IPS-18c (cell line): Measurements from ENCODE around the gene MLANA.

Experiments used
- H3K4me3 ChIP-seq: 2 replicates; pipeline ENCODE4 v1.7.0; 2013; ENCODE audit warnings: low read depth, mild to moderate bottlenecking, low read length, moderate library complexity; ENCODE audit not compliant: insufficient read depth
- H3K9me3 ChIP-seq: one replicate; pipeline ENCODE4 v1.6.1; 2013; ENCODE audit warnings: mild to moderate bottlenecking, low read length, moderate library complexity; ENCODE audit not compliant: control insufficient read depth, insufficient read depth

Gene MLANA

GRCh38 chr9:5922192-5922591 lies 31.5 kb downstream of the MLANA start:
- no peaks in the 10 kb centered on the region for H3K9me3 ChIP-seq
- no peak overlapping the region for H3K4me3 ChIP-seq

GRCh38 chr9:5931657-5932056 lies 41.0 kb downstream of the MLANA start:
- Histone ChIP-seq H3K4me3 (no peak overlapping the region), H3K9me3 (no peaks in the 10 kb centered on the region)

- H3K9me3 ChIP-seq, result no peaks in the 10 kb centered on the region
- H3K4me3 ChIP-seq, result no peak overlapping the region
These were observed 47.8 kb downstream of the MLANA start for GRCh38 chr9:5938449-5938848.

- H3K4me3 ChIP-seq, result no peak overlapping the region
- H3K9me3 ChIP-seq, result no peaks in the 10 kb centered on the region
These were observed 48.8 kb downstream of the MLANA start for GRCh38 chr9:5939530-5939929.

- no peaks in the 10 kb centered on the region for H3K9me3 ChIP-seq
- H3K4me3 ChIP-seq, result no peak overlapping the region
These were observed 50.5 kb downstream of the MLANA start for GRCh38 chr9:5941214-5941613.

GRCh38 chr9:5945112-5945511 lies 54.4 kb downstream of the MLANA start:
- no peak overlapping the region for H3K4me3 ChIP-seq
- H3K9me3 ChIP-seq, result no peaks in the 10 kb centered on the region

- H3K9me3 ChIP-seq, result no peaks in the 10 kb centered on the region
- H3K4me3 ChIP-seq, result no peak overlapping the region
These were observed 57.2 kb downstream of the MLANA start for GRCh38 chr9:5947912-5948311.

GRCh38 chr9:5949103-5949699 lies 58.5 kb downstream of the MLANA start:
- Histone ChIP-seq H3K9me3 (no peaks in the 10 kb centered on the region), H3K4me3 (no peak overlapping the region)

GRCh38 chr9:5950261-5950660 lies 59.6 kb downstream of the MLANA start:
- H3K9me3 ChIP-seq, result no peaks in the 10 kb centered on the region
- no peak overlapping the region for H3K4me3 ChIP-seq

- no peaks in the 10 kb centered on the region for H3K9me3 ChIP-seq
- no peak overlapping the region for H3K4me3 ChIP-seq
These were observed 61.1 kb downstream of the MLANA start for GRCh38 chr9:5951686-5952211.

GRCh38 chr9:5953743-5954707 lies 63.3 kb downstream of the MLANA start:
- no peak overlapping the region for H3K4me3 ChIP-seq
- no peaks in the 10 kb centered on the region for H3K9me3 ChIP-seq

- Histone ChIP-seq H3K4me3 (no peak overlapping the region), H3K9me3 (no peaks in the 10 kb centered on the region)
These were observed 66.5 kb downstream of the MLANA start for GRCh38 chr9:5957166-5957565.

- H3K4me3 ChIP-seq, result no peak overlapping the region
- no peaks in the 10 kb centered on the region for H3K9me3 ChIP-seq
These were observed 67.6 kb downstream of the MLANA start for GRCh38 chr9:5958273-5958672.
